Heart left ventricle (tissue), 16 donors: ENCODE measurements around the gene CDK2. TPM values are rescaled to one million over a fixed set of nuclear protein-coding genes. Genes with fewer than 3 reads are reported as not detected.
A peak's percentile ranks its signal among the peaks of the same experiment; 100 is the strongest.

ENCODE experiments used
- ATAC-seq, 4 donors: fragments of 200-7000 bp; cut with Tn5 transposase; one replicate each; pipeline ENCODE4 v1.9.1; 2020 to 2022; ENCODE audit warnings: moderate library complexity in 4 of 4, mild to moderate bottlenecking in 3 of 4, moderate number of reproducible peaks in 1 of 4
- DNase-seq, 5 donors: peaks; one replicate each; pipeline ENCODE4 v3.0.0-alpha.2; 2020
- H3K27ac ChIP-seq, 12 donors: fragments of 200-600 bp; sonication (generic) in 4 of 12; one replicate each; pipeline versions ENCODE4 v1.5.0 to v1.8.0; 2016 to 2022; ENCODE audit warnings: mild to moderate bottlenecking in 2 of 12
- H3K27me3 ChIP-seq, 9 donors: fragments of 200-600 bp; sonication (generic) in 2 of 9; one replicate each; pipeline versions ENCODE4 v1.5.1 to v1.8.0; 2016 to 2022; ENCODE audit warnings: mild to moderate bottlenecking in 3 of 9
- H3K36me3 ChIP-seq, 9 donors: fragments of 200-600 bp; sonication (generic) in 2 of 9; one replicate each; pipeline versions ENCODE4 v1.5.0 to v1.8.0; 2018 to 2022; ENCODE audit warnings: mild to moderate bottlenecking in 2 of 9
- H3K4me1 ChIP-seq, 12 donors: fragments of 200-600 bp; sonication (generic) in 4 of 12; one replicate each; pipeline versions ENCODE4 v1.5.0 to v1.8.0; 2016 to 2022; ENCODE audit warnings: mild to moderate bottlenecking in 3 of 12
- H3K4me3 ChIP-seq, 12 donors: fragments of 200-600 bp; sonication (generic) in 4 of 12; one replicate each; pipeline versions ENCODE4 v1.5.0 to v1.8.0; 2017 to 2022; ENCODE audit warnings: mild to moderate bottlenecking in 9 of 12, moderate library complexity in 4 of 12
- H3K9me3 ChIP-seq, 12 donors: fragments of 200-600 bp; sonication (generic) in 4 of 12; one replicate each; pipeline versions ENCODE4 v1.5.0 to v1.8.0; 2016 to 2022; ENCODE audit warnings: mild to moderate bottlenecking in 1 of 12
- POLR2A ChIP-seq, 2 donors: fragments of 450-650 bp; IDR thresholded peaks; one replicate each; pipeline ENCODE4 v1.6.1; 2017; ENCODE audit warnings: antibody characterized with exemption in 2 of 2, mild to moderate bottlenecking in 2 of 2, moderate library complexity in 2 of 2
- WGBS, 4 donors: extraction: QIAGEN DNeasy Blood & Tissue Kit in 2 of 4; methylation state at CpG; one replicate each; pipeline versions ENCODE4 v1.1.5 to v1.1.7; 2013 to 2018; 5-methylcytosine and 5-hydroxymethylcytosine counted together
- intact Hi-C, 10 donors: fragments of 100-400 bp; cut with DNase I; formaldehyde crosslinking; loops; one replicate each; pipeline versions ENCODE4 v1.11.1 to v1.14.2; 2022
- polyA plus RNA-seq, 2 donors: library from polyadenylated mRNA; stranded (reverse); fragments of 200-250 nt; gene quantifications; one replicate each; pipeline ENCODE4 v1.2.3, GENCODE V29; 2013
- total RNA-seq, 9 donors: library from RNA; depleted of rRNA in 2 of 9; stranded (reverse); fragments of >200 nt in 2 of 9; fragmentation: NEBNext Ultra II Directional in 3 of 9; extraction: Animal tissue kit (Norgen Biotek cat#: 25700) in 3 of 9; gene quantifications; one replicate each; pipeline versions ENCODE4 v1.1.0 to v1.2.4, GENCODE V29; 2016 to 2023
- TF ChIP-seq, protein P1 (sequence below), 12 donors: fragments of 200-600 bp; sonication (generic) in 4 of 12; IDR thresholded peaks; one replicate each; pipeline versions ENCODE4 v1.5.0 to v1.8.0; 2018 to 2022; ENCODE audit warnings: antibody characterized with exemption in 12 of 12, mild to moderate bottlenecking in 5 of 12
- donor health status: ischemic (EF 13 %, LVEDD 7.1; RV severe dilation, severe dysfunction).
- donor health status: healthy with polysubstance abuse.
- donor health status: DM: no; HTN: yes; CAD: no.
- donor health status: DM: no; HTN: no; CAD: no.
- donor health status: ischemic (EF 25% LVEDD 6.9; RV normal size, moderate dysfunction).
- donor health status: ischemic (EF 25% LVEDD 5.7; RV mildly dilated, moderate dysfunction).
- donor health status: healthy.
- donor health status: DM: yes; HTN: yes; CAD: no.
- donor health status: ischemic (EF 35%, LVEDD 5.7; RV mildly dilated, moderate dysfunction).
- donor health status: nonischemic (EF 11% LVEDD 7.7; RV severe dilation, severe dysfunction).
- donor health status: DM: yes; HTN: yes; CAD: no.
- donor health status: PGD.
- donor health status: ischemic (EF 29% LVEDD 5.4; RV normal size, mild dysfunction).
- donor health status: nonischemic (EF 23%, LVEDD 6.1; RV moderate dilation, normal function).

The CDK2 gene
- total and polyA plus RNA-seq, 11 donors: 3.7 to 23.5 (median 11.3) TPM

DNA sequence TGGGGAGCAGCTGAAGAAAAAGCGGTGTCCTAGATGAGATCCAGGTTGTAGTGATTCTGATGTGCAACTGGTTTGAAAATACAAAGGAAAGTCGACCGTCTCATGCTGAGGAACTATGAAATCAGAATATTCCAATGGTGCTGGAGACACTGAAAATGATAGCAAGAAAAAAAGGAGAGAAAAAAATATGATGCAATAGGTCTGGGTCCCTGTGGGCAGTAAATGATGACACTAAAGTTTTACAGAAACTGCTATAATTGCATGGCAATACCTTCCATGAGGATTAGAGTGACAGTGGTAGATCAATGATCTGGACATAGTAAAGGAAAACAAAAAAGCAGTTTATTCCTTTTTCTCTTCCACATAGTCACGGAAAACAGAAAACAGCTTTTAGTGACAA lies 41.3 kb upstream of the CDK2 start:
- Histone ChIP-seq H3K9me3 (no peaks in the 10 kb centered on the region), H3K4me3 (peak overlapping the region in 2 of 12 donors; percentile 83 to 94), H3K4me1 (peaks cover 0 to 45% (median 25%) of the 10 kb centered on the region in 12 donors), H3K27me3 (no peaks in the 10 kb centered on the region), H3K27ac (peak overlapping the region in 1 of 12 donors; percentile 98), H3K36me3 (peaks cover 0 to 27% (median 13%) of the 10 kb centered on the region in 9 donors)
- intact Hi-C loops: loop anchor here in 7 of 10 donors (1.0 to 5.0 kb wide), 6 partner anchors 16 to 108 kb away; partner anchors contain the start of genes ORMDL2 (in 2 of the 7), SARNP (in 2 of the 7), DNAJC14 (in 1 of the 7) and RAB5B (in 1 of the 7)
- WGBS, 4 donors: 81 to 88% (median 85%) methylated on average over 4 of the region's 4 CpGs
- TF ChIP-seq, protein P1, sequence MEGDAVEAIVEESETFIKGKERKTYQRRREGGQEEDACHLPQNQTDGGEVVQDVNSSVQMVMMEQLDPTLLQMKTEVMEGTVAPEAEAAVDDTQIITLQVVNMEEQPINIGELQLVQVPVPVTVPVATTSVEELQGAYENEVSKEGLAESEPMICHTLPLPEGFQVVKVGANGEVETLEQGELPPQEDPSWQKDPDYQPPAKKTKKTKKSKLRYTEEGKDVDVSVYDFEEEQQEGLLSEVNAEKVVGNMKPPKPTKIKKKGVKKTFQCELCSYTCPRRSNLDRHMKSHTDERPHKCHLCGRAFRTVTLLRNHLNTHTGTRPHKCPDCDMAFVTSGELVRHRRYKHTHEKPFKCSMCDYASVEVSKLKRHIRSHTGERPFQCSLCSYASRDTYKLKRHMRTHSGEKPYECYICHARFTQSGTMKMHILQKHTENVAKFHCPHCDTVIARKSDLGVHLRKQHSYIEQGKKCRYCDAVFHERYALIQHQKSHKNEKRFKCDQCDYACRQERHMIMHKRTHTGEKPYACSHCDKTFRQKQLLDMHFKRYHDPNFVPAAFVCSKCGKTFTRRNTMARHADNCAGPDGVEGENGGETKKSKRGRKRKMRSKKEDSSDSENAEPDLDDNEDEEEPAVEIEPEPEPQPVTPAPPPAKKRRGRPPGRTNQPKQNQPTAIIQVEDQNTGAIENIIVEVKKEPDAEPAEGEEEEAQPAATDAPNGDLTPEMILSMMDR (IDR thresholded peaks at IDR 0.05): no peak
- no peak for TF ChIP-seq POLR2A (IDR thresholded peaks at IDR 0.05)
- ATAC-seq: no peak
- no peak for DNase-seq

DNA sequence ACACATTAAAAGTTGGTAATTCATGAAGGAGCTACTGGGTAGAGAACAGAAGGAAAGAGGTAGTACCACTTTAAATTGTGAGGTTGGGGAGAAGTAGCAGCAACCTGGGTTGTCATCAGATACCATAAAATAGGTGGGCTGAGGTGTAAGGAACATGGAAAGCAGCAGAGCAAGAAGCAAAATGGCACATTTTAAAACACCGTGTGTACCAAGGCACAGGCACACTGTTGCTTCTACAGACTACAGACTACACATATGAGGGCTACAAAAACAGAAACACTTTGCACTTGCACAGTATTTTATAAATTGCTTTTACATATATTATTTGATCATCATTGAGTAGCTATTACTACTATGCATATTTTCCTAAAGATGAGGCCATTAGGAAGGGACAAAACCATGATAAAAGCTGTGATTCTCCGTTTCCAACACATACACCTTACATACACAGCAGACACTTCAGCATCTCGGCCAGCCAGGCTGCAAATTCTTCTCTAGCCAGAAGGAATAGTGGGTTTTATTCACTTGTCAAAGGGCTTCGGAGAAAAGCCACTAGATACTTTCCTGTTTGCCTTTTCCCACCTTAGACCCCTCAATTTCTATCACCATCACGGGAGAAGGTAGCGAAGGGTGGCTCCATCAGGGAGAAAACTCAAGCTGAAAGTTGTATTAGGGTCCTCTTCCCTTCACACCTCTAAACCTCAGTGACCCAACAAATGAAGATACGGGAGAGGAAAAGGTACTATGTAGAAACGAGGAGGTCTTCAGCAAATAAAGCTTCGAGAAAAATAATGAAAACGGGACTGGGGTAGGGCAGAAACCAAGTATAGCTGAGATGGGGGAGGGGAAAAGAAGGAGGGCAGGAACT lies 40.5 kb upstream of the CDK2 start:
- peak overlapping the region; percentile 81 to 98 (median 97) for H3K27ac ChIP-seq
- no peaks in the 10 kb centered on the region for H3K9me3 ChIP-seq
- peaks cover 0 to 52% (median 30%) of the 10 kb centered on the region in 12 donors for H3K4me1 ChIP-seq
- ATAC-seq (no peak), DNase-seq (no peak)
- no peaks in the 10 kb centered on the region for H3K27me3 ChIP-seq
- intact Hi-C loops: loop anchor here in 8 of 10 donors (1.0 to 5.0 kb wide), 9 partner anchors 17 to 109 kb away; partner anchors contain the start of genes ORMDL2 (in 3 of the 8), SARNP (in 2 of the 8), DNAJC14 (in 1 of the 8) and RAB5B (in 1 of the 8)
- peaks cover 0 to 27% (median 13%) of the 10 kb centered on the region in 9 donors for H3K36me3 ChIP-seq
- no peak for TF ChIP-seq POLR2A (IDR thresholded peaks at IDR 0.05)
- TF ChIP-seq, protein P1 (IDR thresholded peaks at IDR 0.05): no peak
- H3K4me3 ChIP-seq: peak overlapping the region; percentile 53 to 95 (median 82)
- 13 to 18% (median 16%) methylated on average over 10 of the region's 10 CpGs for WGBS, 4 donors

DNA sequence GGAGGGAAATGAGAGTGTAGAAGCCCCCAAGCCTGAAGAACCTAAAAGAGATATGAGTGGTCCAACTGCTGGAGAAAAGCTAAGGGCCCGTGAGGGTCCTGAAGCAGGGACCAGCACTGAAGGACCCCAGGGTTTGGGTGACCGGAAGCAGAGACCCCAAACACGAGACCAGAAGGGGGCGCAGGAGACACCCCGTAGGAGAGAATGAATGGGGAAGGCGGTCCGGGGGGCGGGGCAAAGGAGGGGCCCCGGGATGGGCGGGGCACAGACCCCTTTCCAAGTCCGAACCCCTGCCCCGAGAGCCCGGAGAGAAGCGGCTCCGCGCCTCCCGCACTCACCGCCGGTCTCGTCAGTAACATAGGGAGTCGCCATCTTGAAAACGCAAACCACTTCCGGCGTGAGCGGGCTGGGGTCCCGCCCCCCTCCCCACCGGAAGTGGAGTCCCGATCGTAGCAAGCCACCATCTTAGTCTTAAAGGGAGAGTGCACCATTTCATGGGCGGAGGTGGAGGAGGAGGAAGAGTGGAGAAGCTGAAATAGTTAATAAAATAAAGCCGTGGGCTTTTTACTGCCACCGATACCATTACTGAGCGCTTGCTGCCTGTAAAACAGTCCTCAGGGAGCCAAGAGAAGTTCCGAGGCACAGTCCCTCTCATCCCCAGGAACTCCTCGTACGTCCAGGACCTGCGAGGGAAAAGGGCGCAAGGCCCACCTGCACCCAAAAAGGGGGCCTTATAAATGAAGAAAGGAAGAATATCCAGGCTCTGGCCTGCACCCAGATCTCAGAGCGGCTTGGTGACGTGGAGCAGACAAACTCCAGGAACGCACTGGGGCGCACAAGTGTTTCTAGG lies 39.7 kb upstream of the CDK2 start:
- H3K36me3 ChIP-seq: peaks cover 0 to 22% (median 11%) of the 10 kb centered on the region in 9 donors
- DNase-seq (peak; percentile 87 to 91 (median 89)), ATAC-seq (peak; percentile 87 to 91 (median 89))
- intact Hi-C loops: loop anchor here in 8 of 10 donors (1.0 to 5.0 kb wide), 9 partner anchors 45 to 110 kb away; partner anchors contain the start of genes DNAJC14 (in 3 of the 8), ORMDL2 (in 3 of the 8), SARNP (in 2 of the 8) and RAB5B (in 1 of the 8)
- peak overlapping the region; percentile 53 to 95 (median 82) for H3K4me3 ChIP-seq
- H3K9me3 ChIP-seq: no peaks in the 10 kb centered on the region
- TF ChIP-seq, protein P1 (IDR thresholded peaks at IDR 0.05): peak; percentile 38 to 96 (median 77)
- peak in 1 of 2 donors; percentile 51 for TF ChIP-seq POLR2A (IDR thresholded peaks at IDR 0.05)
- peak overlapping the region; percentile 81 to 98 (median 97) for H3K27ac ChIP-seq
- no peaks in the 10 kb centered on the region for H3K27me3 ChIP-seq
- WGBS, 4 donors: 0% methylated on average over 32 to 42 of the region's 42 CpGs
- peaks cover 0 to 53% (median 34%) of the 10 kb centered on the region in 12 donors for H3K4me1 ChIP-seq
